HEK293 (cell line): ENCODE measurements around the gene CDK6.

ENCODE experiments used
- SP7 ChIP-seq: fragments of 450-650 bp; formaldehyde crosslinking; IDR thresholded peaks from 2 replicates; pipeline ENCODE4 v1.5.1; 2016; ENCODE audit warnings: missing biosample characterization, missing genetic modification characterization
- TCF7L2 ChIP-seq: IDR thresholded peaks from 2 replicates; pipeline ENCODE4 v1.6.1; 2011; ENCODE audit warnings: low read depth, mild to moderate bottlenecking, inconsistent platforms, low read length, moderate library complexity, borderline replicate concordance
- TRIM28 ChIP-seq: IDR thresholded peaks from 2 replicates; pipeline ENCODE4 v1.6.1; 2011; ENCODE audit warnings: low read length, control low read depth, borderline replicate concordance
- ZFP41 ChIP-seq: fragments of 450-650 bp; formaldehyde crosslinking; IDR thresholded peaks from 2 replicates; pipeline ENCODE4 v1.5.1; 2016; ENCODE audit warnings: missing biosample characterization, missing genetic modification characterization, borderline replicate concordance
- ZNF146 ChIP-seq: fragments of 450-650 bp; formaldehyde crosslinking; IDR thresholded peaks from 2 replicates; pipeline ENCODE4 v1.5.1; 2016; ENCODE audit warnings: missing biosample characterization, missing genetic modification characterization
- ZNF302 ChIP-seq: fragments of 450-650 bp; formaldehyde crosslinking; IDR thresholded peaks from 2 replicates; pipeline ENCODE4 v1.5.1; 2016; ENCODE audit warnings: missing biosample characterization, missing genetic modification characterization, low read depth
- ZNF324 ChIP-seq: fragments of 450-650 bp; formaldehyde crosslinking; IDR thresholded peaks from 2 replicates; pipeline ENCODE4 v1.5.1; 2016; ENCODE audit warnings: missing biosample characterization, missing genetic modification characterization
- ZNF335 ChIP-seq: fragments of 450-650 bp; formaldehyde crosslinking; conservative IDR thresholded peaks from 2 replicates; pipeline ENCODE4 v1.5.1; 2016; ENCODE audit warnings: missing biosample characterization, missing genetic modification characterization
- ZNF555 ChIP-seq: fragments of 450-650 bp; formaldehyde crosslinking; conservative IDR thresholded peaks from 2 replicates; pipeline ENCODE4 v1.5.1; 2017; ENCODE audit warnings: missing biosample characterization, mild to moderate bottlenecking, missing genetic modification characterization, inconsistent platforms
- ZNF561 ChIP-seq: fragments of 450-650 bp; IDR thresholded peaks from 2 replicates; pipeline ENCODE4 v1.5.1; 2018; ENCODE audit warnings: missing biosample characterization, missing genetic modification characterization, borderline replicate concordance
- ZNF610 ChIP-seq: fragments of 450-650 bp; formaldehyde crosslinking; IDR thresholded peaks from 2 replicates; pipeline ENCODE4 v1.5.1; 2016; ENCODE audit warnings: missing biosample characterization, missing genetic modification characterization, borderline replicate concordance
- ZNF670 ChIP-seq: fragments of 450-650 bp; formaldehyde crosslinking; IDR thresholded peaks from 2 replicates; pipeline ENCODE4 v1.5.1; 2016; ENCODE audit warnings: missing biosample characterization, missing genetic modification characterization, low read depth
- ZNF76 ChIP-seq: fragments of 450-650 bp; formaldehyde crosslinking; IDR thresholded peaks from 2 replicates; pipeline ENCODE4; 2016; ENCODE audit warnings: low read depth, missing biosample characterization, missing genetic modification characterization, borderline replicate concordance
- ZNF777 ChIP-seq: fragments of 450-650 bp; formaldehyde crosslinking; IDR thresholded peaks from 2 replicates; pipeline ENCODE4 v1.5.1; 2017; ENCODE audit warnings: missing biosample characterization, missing genetic modification characterization, borderline replicate concordance
- ZSCAN30 ChIP-seq: fragments of 450-650 bp; IDR thresholded peaks from 2 replicates; pipeline ENCODE4 v1.5.1; 2018; ENCODE audit warnings: missing biosample characterization, mild to moderate bottlenecking, missing genetic modification characterization, moderate library complexity
- TF ChIP-seq, protein P1 (sequence below): fragments of 450-650 bp; formaldehyde crosslinking; IDR thresholded peaks from 2 replicates; pipeline ENCODE4 v1.5.0; 2017; ENCODE audit warnings: missing biosample characterization, missing genetic modification characterization, borderline replicate concordance
- TF ChIP-seq, protein P2 (sequence below): fragments of 450-650 bp; formaldehyde crosslinking; conservative IDR thresholded peaks from 2 replicates; pipeline ENCODE4 v1.5.1; 2016; ENCODE audit warnings: low read depth, missing biosample characterization, missing genetic modification characterization
- TF ChIP-seq, protein P3 (sequence below): fragments of 450-650 bp; formaldehyde crosslinking; IDR thresholded peaks from 2 replicates; pipeline ENCODE4 v1.5.1; 2016; ENCODE audit warnings: missing biosample characterization, missing genetic modification characterization, low read depth
- TF ChIP-seq, protein P4 (sequence below): fragments of 450-650 bp; formaldehyde crosslinking; IDR thresholded peaks from 2 replicates; pipeline ENCODE4 v1.5.1; 2016; ENCODE audit warnings: missing biosample characterization, missing genetic modification characterization

CDK6 gene

DNA sequence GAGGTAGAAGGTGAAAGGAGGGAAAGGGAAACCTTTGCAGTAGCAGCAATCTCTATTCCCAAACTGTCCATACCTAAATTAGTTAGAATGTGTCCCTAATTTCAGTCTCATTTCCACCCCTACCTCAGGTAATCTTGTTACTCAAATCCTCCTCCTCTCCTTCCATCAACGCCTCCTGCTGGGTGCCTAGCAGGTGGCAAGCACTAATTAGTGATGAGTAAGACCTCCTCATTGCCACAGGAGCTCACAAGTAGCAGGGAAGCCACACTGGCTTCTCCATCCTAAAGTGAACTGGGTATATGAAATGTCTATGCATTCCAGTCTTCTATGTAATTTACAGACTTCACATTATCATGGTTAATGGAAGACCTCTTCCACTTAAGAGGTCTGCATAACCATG is 220.5 kb downstream of the CDK6 start (continued):
- TF ChIP-seq TCF7L2 (no peak), ZNF324 (tag by site-specific recombination) (no peak), ZNF610 (tag by site-specific recombination) (no peak), ZNF777 (tag by site-specific recombination) (no peak), ZNF302 (tag by site-specific recombination) (no peak), ZFP41 (tag by site-specific recombination) (no peak), TRIM28 (no peak), ZNF146 (tag by site-specific recombination) (no peak), ZNF335 (no peak), ZNF561 (tag by site-specific recombination) (no peak), ZNF555 (tag by site-specific recombination) (no peak), SP7 (peak; percentile 90), ZNF670 (tag by site-specific recombination) (no peak), ZNF76 (tag by site-specific recombination) (no peak), ZSCAN30 (tag by site-specific recombination) (no peak)
- TF ChIP-seq, protein P1, sequence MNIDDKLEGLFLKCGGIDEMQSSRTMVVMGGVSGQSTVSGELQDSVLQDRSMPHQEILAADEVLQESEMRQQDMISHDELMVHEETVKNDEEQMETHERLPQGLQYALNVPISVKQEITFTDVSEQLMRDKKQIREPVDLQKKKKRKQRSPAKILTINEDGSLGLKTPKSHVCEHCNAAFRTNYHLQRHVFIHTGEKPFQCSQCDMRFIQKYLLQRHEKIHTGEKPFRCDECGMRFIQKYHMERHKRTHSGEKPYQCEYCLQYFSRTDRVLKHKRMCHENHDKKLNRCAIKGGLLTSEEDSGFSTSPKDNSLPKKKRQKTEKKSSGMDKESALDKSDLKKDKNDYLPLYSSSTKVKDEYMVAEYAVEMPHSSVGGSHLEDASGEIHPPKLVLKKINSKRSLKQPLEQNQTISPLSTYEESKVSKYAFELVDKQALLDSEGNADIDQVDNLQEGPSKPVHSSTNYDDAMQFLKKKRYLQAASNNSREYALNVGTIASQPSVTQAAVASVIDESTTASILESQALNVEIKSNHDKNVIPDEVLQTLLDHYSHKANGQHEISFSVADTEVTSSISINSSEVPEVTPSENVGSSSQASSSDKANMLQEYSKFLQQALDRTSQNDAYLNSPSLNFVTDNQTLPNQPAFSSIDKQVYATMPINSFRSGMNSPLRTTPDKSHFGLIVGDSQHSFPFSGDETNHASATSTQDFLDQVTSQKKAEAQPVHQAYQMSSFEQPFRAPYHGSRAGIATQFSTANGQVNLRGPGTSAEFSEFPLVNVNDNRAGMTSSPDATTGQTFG (tag by site-specific recombination): no peak
- TF ChIP-seq, protein P2, sequence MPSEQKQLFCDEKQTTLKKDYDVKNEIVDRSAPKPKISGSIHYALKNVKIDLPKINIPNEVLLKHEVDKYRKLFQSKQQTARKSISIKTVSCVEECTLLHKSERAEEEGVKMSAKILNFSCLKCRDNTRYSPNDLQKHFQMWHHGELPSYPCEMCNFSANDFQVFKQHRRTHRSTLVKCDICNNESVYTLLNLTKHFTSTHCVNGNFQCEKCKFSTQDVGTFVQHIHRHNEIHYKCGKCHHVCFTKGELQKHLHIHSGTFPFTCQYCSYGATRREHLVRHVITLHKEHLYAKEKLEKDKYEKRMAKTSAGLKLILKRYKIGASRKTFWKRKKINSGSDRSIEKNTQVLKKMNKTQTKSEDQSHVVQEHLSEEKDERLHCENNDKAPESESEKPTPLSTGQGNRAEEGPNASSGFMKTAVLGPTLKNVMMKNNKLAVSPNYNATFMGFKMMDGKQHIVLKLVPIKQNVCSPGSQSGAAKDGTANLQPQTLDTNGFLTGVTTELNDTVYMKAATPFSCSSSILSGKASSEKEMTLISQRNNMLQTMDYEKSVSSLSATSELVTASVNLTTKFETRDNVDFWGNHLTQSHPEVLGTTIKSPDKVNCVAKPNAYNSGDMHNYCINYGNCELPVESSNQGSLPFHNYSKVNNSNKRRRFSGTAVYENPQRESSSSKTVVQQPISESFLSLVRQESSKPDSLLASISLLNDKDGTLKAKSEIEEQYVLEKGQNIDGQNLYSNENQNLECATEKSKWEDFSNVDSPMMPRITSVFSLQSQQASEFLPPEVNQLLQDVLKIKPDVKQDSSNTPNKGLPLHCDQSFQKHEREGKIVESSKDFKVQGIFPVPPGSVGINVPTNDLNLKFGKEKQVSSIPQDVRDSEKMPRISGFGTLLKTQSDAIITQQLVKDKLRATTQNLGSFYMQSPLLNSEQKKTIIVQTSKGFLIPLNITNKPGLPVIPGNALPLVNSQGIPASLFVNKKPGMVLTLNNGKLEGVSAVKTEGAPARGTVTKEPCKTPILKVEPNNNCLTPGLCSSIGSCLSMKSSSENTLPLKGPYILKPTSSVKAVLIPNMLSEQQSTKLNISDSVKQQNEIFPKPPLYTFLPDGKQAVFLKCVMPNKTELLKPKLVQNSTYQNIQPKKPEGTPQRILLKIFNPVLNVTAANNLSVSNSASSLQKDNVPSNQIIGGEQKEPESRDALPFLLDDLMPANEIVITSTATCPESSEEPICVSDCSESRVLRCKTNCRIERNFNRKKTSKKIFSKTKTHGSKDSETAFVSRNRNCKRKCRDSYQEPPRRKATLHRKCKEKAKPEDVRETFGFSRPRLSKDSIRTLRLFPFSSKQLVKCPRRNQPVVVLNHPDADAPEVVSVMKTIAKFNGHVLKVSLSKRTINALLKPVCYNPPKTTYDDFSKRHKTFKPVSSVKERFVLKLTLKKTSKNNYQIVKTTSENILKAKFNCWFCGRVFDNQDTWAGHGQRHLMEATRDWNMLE (tag by site-specific recombination): no peak
- TF ChIP-seq, protein P3, sequence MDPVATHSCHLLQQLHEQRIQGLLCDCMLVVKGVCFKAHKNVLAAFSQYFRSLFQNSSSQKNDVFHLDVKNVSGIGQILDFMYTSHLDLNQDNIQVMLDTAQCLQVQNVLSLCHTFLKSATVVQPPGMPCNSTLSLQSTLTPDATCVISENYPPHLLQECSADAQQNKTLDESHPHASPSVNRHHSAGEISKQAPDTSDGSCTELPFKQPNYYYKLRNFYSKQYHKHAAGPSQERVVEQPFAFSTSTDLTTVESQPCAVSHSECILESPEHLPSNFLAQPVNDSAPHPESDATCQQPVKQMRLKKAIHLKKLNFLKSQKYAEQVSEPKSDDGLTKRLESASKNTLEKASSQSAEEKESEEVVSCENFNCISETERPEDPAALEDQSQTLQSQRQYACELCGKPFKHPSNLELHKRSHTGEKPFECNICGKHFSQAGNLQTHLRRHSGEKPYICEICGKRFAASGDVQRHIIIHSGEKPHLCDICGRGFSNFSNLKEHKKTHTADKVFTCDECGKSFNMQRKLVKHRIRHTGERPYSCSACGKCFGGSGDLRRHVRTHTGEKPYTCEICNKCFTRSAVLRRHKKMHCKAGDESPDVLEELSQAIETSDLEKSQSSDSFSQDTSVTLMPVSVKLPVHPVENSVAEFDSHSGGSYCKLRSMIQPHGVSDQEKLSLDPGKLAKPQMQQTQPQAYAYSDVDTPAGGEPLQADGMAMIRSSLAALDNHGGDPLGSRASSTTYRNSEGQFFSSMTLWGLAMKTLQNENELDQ (tag by site-specific recombination): no peak
- TF ChIP-seq, protein P4, sequence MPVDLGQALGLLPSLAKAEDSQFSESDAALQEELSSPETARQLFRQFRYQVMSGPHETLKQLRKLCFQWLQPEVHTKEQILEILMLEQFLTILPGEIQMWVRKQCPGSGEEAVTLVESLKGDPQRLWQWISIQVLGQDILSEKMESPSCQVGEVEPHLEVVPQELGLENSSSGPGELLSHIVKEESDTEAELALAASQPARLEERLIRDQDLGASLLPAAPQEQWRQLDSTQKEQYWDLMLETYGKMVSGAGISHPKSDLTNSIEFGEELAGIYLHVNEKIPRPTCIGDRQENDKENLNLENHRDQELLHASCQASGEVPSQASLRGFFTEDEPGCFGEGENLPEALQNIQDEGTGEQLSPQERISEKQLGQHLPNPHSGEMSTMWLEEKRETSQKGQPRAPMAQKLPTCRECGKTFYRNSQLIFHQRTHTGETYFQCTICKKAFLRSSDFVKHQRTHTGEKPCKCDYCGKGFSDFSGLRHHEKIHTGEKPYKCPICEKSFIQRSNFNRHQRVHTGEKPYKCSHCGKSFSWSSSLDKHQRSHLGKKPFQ (tag by site-specific recombination): no peak
- TF ChIP-seq, all 188 proteins: peak for 4
